ENCODE results near the gene SETBP1. TPM values are rescaled to one million over a fixed set of nuclear protein-coding genes. Genes with fewer than 3 reads are reported as not detected.

SETBP1 gene
- total and polyA plus RNA-seq, 2 of the 8 experiments (the other 6 are each of a cell fraction or from before 2014, with no cell fraction given): 2.0 to 6.5 TPM

DNA sequence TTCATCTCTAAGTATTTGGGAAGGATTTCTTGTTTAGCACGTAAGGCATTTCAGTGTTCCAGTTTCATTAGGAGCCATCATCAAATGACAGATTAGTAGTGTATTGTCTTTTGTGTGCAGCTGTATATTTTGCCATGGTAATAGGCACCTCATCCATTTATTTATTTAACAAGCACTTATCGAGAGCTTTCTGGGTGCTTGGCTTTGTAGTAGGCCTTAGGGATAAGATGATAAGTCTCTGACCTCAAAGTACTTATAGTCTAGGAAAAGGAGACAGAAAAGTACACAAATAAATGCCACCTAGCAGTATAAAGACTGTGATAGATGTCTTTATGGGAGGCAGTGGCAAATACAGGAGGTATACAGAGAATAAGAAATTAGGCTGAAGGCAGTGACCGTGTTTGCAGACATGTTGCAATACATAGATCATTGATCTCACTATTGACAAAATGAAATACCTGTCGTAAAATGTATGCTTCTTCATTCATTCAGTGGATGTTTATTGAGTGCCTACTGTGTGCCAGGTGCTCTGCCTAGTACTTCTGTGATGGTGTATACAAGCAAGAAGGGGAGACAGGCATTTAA is 265.9 kb downstream of the SETBP1 start:
- no peak overlapping the region for H3K23ac ChIP-seq (ENCODE audit: insufficient read length)

More for the DNA sequence above, 265.9 kb downstream of the SETBP1 start:
- Histone ChIP-seq H4K5ac (ENCODE audit: insufficient read length, low read depth, low read length) (no peak overlapping the region), H3K36me3 (ENCODE audit: control insufficient read depth in 2 of 4, insufficient read depth in 4 of 4, low read length in 3 of 4) (no peaks in the 10 kb centered on the region; a peak in 1 of 8 replicates), H3K9ac (replicated peaks in 1 of 4; ENCODE audit: extremely low read depth in 1 of 4, low read depth in 3 of 4, low read length in 3 of 4) (no peak overlapping the region), H3K9me3 (ENCODE audit: insufficient read depth in 2 of 2, low read depth in 1 of 2, low read length in 1 of 2) (no peaks in the 10 kb centered on the region), H3K4me1 (replicated peaks in 1 of 4; ENCODE audit: control insufficient read depth in 3 of 4, insufficient read depth in 4 of 4, low read length in 3 of 4) (peaks cover 0 to 17% (median 10%) of the 10 kb centered on the region in 4 experiments; a peak in 4 of 7 replicates), H4K20me1 (replicated peaks in 1 of 2; ENCODE audit: control insufficient read depth in 1 of 2, insufficient read depth in 2 of 2, low read length in 2 of 2) (peaks cover 2% of the 10 kb centered on the region in 2 experiments), H3K79me2 (ENCODE audit: control insufficient read depth in 1 of 2, insufficient read depth in 2 of 2, low read length in 2 of 2) (no peaks in the 10 kb centered on the region), H3K4me3 (ENCODE audit: extremely low read depth in 1 of 4, insufficient read depth in 2 of 4, low read depth in 3 of 4, low read length in 4 of 4) (no peak overlapping the region), H3K14ac (ENCODE audit: insufficient read length) (no peak overlapping the region), H2BK15ac (ENCODE audit: low read length) (no peak overlapping the region), H3K56ac (replicated peaks; ENCODE audit: insufficient read length, low read depth, low read length) (no peak overlapping the region), H3K18ac (ENCODE audit: extremely low read depth, low read length) (no peak overlapping the region), H4K91ac (replicated peaks; ENCODE audit: insufficient read length, low read length) (no peak overlapping the region), H3K79me1 (ENCODE audit: low read depth, low read length) (no peaks in the 10 kb centered on the region), H3K27ac (ENCODE audit: low read depth, low read length) (no peak overlapping the region), H2BK20ac (ENCODE audit: low read length) (no peak overlapping the region), H2AK5ac (ENCODE audit: low read depth, low read length) (no peak overlapping the region), H3K27me3 (replicated peaks in 1 of 4; ENCODE audit: control insufficient read depth in 3 of 4, extremely low read depth in 1 of 4, insufficient read depth in 3 of 4, low read length in 3 of 4) (peaks cover 3 to 19% (median 6%) of the 10 kb centered on the region in 4 experiments; a peak in 5 of 7 replicates), H4K8ac (ENCODE audit: extremely low read depth, insufficient read depth, low read length) (no peak overlapping the region), H2BK120ac (replicated peaks; ENCODE audit: low read depth, low read length) (no peak overlapping the region), H2BK5ac (ENCODE audit: low read depth, low read length) (no peak overlapping the region), H2AFZ (ENCODE audit: low read length) (no peak overlapping the region), H3K23me2 (ENCODE audit: low read depth, low read length) (no peaks in the 10 kb centered on the region), H3K4ac (replicated peaks; ENCODE audit: insufficient read length, low read depth, low read length) (no peak overlapping the region), H2BK12ac (ENCODE audit: low read depth, low read length) (no peak overlapping the region), H3K4me2 (ENCODE audit: insufficient read depth in 1 of 2, low read depth in 2 of 2, low read length in 2 of 2) (no peak overlapping the region)
- TF ChIP-seq GABPA (IDR thresholded peaks at IDR 0.05; ENCODE audit: borderline replicate concordance, insufficient read depth, low read length): no peak
- no peak for TF ChIP-seq POLR2A (IDR thresholded peaks at IDR 0.05; ENCODE audit: control extremely low read depth in 1 of 2, low read depth in 2 of 2, low read length in 2 of 2)
- TF ChIP-seq NRF1 (IDR thresholded peaks at IDR 0.05; ENCODE audit: low read depth, low read length): no peak
- no peak for TF ChIP-seq CTBP2 (IDR thresholded peaks at IDR 0.05; ENCODE audit: borderline replicate concordance, insufficient read depth, insufficient read length, low read length)
- TF ChIP-seq POU5F1 (IDR thresholded peaks at IDR 0.05; ENCODE audit: low read depth, low read length): no peak
- TF ChIP-seq TBP (IDR thresholded peaks at IDR 0.05; ENCODE audit: low read depth, low read length): no peak
- no peak for TF ChIP-seq TAF1 (IDR thresholded peaks at IDR 0.05; ENCODE audit: low read depth, low read length)
- TF ChIP-seq KDM5A (IDR thresholded peaks at IDR 0.05; ENCODE audit: low read length): no peak
- no peak for TF ChIP-seq SP2 (IDR thresholded peaks at IDR 0.05; ENCODE audit: low read length)
- TF ChIP-seq JUN (IDR thresholded peaks at IDR 0.05; ENCODE audit: low read depth, low read length): no peak
- TF ChIP-seq SIX5 (IDR thresholded peaks at IDR 0.05; ENCODE audit: low read depth, low read length): no peak
- WGBS, 2 experiments (ENCODE audit: extremely low coverage in 1 of 2, insufficient coverage in 1 of 2, insufficient read length in 1 of 2, insufficient replicate concordance in 2 of 2, low coverage in 1 of 2, low lambda C conversion rate in 2 of 2, missing lambda C conversion rate in 1 of 2): 91% methylated on average over 4 of the region's 4 CpGs; no CpG with 5 or more reads in 1 of the 2 experiments
- ChIA-PET POLR2A (ENCODE audit: partially characterized antibody) (no interaction called here), CTCF (ENCODE audit: partially characterized antibody) (interaction anchor here (0.7 to 1.0 kb wide), 3 partner anchors 15 to 368 kb away, joined by 3 to 4 read pairs (median 4); no protein-coding TSS in a partner anchor)
- DNase-seq (ENCODE audit: low read depth in 1 of 2, low spot score in 2 of 2) (no peak), FAIRE-seq (no peak)

All from H1 (cell line).